Astrocyte (in vitro differentiated cells and primary cell): ENCODE measurements around the gene SAFB2. TPM values are rescaled to one million over a fixed set of nuclear protein-coding genes. Genes with fewer than 3 reads are reported as not detected.

Experiments used
- DNase-seq: peaks from one replicate; pipeline ENCODE4 v3.0.0-alpha.2; 2010; ENCODE audit warnings: low read depth
- FAIRE-seq: peaks from 2 replicates; lab custom pipeline; 2011; peaks lifted over from hg19 to GRCh38; lab: Jason Lieb, UNC
- H2AFZ ChIP-seq: 2 replicates; pipeline ENCODE4 v1.6.0; 2012; ENCODE audit warnings: low read depth, low read length, inconsistent platforms
- H3K27ac ChIP-seq: 2 replicates; pipeline ENCODE4 v1.5.1; 2011; ENCODE audit warnings: low read depth, low read length, inconsistent platforms
- H3K27me3 ChIP-seq: 2 replicates; pipeline ENCODE4 v1.6.0; 2011; ENCODE audit warnings: low read length, inconsistent platforms; ENCODE audit not compliant: insufficient read depth
- H3K36me3 ChIP-seq: 2 replicates; pipeline ENCODE4 v1.5.1; 2011; ENCODE audit warnings: low read length, inconsistent platforms; ENCODE audit not compliant: insufficient read depth
- H3K4me1 ChIP-seq: 2 replicates; pipeline ENCODE4 v1.5.1; 2011; ENCODE audit warnings: low read length, inconsistent platforms; ENCODE audit not compliant: insufficient read depth
- H3K4me2 ChIP-seq: 2 replicates; pipeline ENCODE4 v1.6.0; 2012; ENCODE audit warnings: low read length, inconsistent platforms
- H3K4me3 ChIP-seq: 2 replicates; pipeline ENCODE4 v1.5.1; 2011; ENCODE audit warnings: low read depth, mild to moderate bottlenecking, low read length, inconsistent platforms; ENCODE audit not compliant: insufficient read depth
- H3K79me2 ChIP-seq: 2 replicates; pipeline ENCODE4 v1.6.0; 2012; ENCODE audit warnings: mild to moderate bottlenecking, low read length, inconsistent platforms; ENCODE audit not compliant: insufficient read depth
- H3K9ac ChIP-seq: 2 replicates; pipeline ENCODE4 v1.6.0; 2012; ENCODE audit warnings: mild to moderate bottlenecking, low read length, inconsistent platforms
- H3K9me3 ChIP-seq: 2 replicates; pipeline ENCODE4 v1.5.1; 2012; ENCODE audit warnings: low read depth, mild to moderate bottlenecking, low read length, inconsistent platforms; ENCODE audit not compliant: insufficient read depth
- H4K20me1 ChIP-seq: 2 replicates; pipeline ENCODE4 v1.6.0; 2012; ENCODE audit warnings: low read length, inconsistent platforms; ENCODE audit not compliant: insufficient read depth
- H3K27ac Mint-ChIP-seq: one replicate; pipeline ENCODE4 v1.8.0; 2021; ENCODE audit warnings: mild to moderate bottlenecking, mixed read lengths; ENCODE audit not compliant: unreplicated experiment
- H3K27me3 Mint-ChIP-seq: one replicate; pipeline ENCODE4 v1.8.0; 2021; ENCODE audit warnings: low read depth, mixed read lengths; ENCODE audit not compliant: unreplicated experiment
- H3K36me3 Mint-ChIP-seq: one replicate; pipeline ENCODE4 v1.8.0; 2021; ENCODE audit warnings: low read depth, mixed read lengths; ENCODE audit not compliant: unreplicated experiment
- H3K4me1 Mint-ChIP-seq: one replicate; pipeline ENCODE4 v1.8.0; 2021; ENCODE audit warnings: low read depth, mixed read lengths; ENCODE audit not compliant: unreplicated experiment
- H3K4me3 Mint-ChIP-seq: one replicate; pipeline ENCODE4 v1.8.0; 2021; ENCODE audit warnings: mild to moderate bottlenecking, moderate library complexity, mixed read lengths; ENCODE audit not compliant: unreplicated experiment
- H3K9me3 Mint-ChIP-seq: one replicate; pipeline ENCODE4 v1.8.0; 2021; ENCODE audit warnings: mild to moderate bottlenecking, mixed read lengths; ENCODE audit not compliant: unreplicated experiment
- CTCF ChIP-seq: IDR thresholded peaks from 2 replicates; pipeline ENCODE4 v1.5.1; 2011; ENCODE audit warnings: low read depth, mild to moderate bottlenecking, inconsistent platforms, low read length, moderate library complexity; ENCODE audit not compliant: insufficient read depth
- EZH2 ChIP-seq: IDR thresholded peaks from 2 replicates; pipeline ENCODE4 v1.6.1; 2012; ENCODE audit warnings: mild to moderate bottlenecking, low read length, inconsistent platforms; ENCODE audit not compliant: insufficient read depth
- total RNA-seq: library from RNA; stranded (reverse); gene quantifications from 2 replicates; pipeline ENCODE4 v1.2.1, GENCODE V29; 2021

The SAFB2 gene
- total RNA-seq, 1 donor from 2014 or later: 50.6 TPM

GRCh38 chr19:5545984-5546383, 76.6 kb downstream of the SAFB2 start:
- Histone ChIP-seq H3K79me2 (no peaks in the 10 kb centered on the region), H3K9me3 (no peaks in the 10 kb centered on the region), H3K4me1 (no peaks in the 10 kb centered on the region), H3K4me2 (no peak overlapping the region), H2AFZ (no peak overlapping the region), H3K4me3 (no peak overlapping the region), H3K27me3 (no peaks in the 10 kb centered on the region), H3K36me3 (no peaks in the 10 kb centered on the region), H4K20me1 (no peaks in the 10 kb centered on the region), H3K9ac (no peak overlapping the region), H3K27ac (no peak overlapping the region)
- Mint-ChIP-seq H3K4me1 (no peaks in the 10 kb centered on the region), H3K36me3 (no peaks in the 10 kb centered on the region), H3K27ac (no peak overlapping the region), H3K27me3 (peaks cover 33% of the 10 kb centered on the region), H3K9me3 (no peaks in the 10 kb centered on the region), H3K4me3 (no peak overlapping the region)
- no peak for FAIRE-seq
- TF ChIP-seq CTCF (no peak), EZH2 (no peak)
- DNase-seq: no peak

DNA sequence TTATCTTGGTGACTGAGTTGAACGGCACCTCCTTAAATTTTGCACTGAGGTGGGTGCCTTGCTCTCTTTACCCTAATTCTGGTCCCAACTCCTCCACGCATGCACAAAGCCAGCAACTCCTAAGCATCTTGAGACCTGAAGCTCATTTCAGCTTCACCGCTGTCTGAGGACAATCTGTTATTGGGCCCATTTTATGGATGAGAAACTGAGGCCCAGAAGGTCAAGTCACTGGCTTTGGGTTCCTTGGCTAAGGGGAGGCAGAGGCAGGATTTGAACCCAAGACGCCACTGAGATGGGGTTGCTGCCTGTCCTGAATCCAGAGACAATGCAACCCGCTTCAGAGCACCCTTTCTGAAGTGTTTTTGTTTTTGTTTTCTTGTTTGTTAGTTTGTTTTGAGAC, 77.5 kb downstream of the SAFB2 start:
- no peak overlapping the region for H2AFZ ChIP-seq
- H3K27me3 ChIP-seq: no peaks in the 10 kb centered on the region
- Mint-ChIP-seq H3K36me3 (no peaks in the 10 kb centered on the region), H3K4me3 (no peak overlapping the region), H3K27ac (no peak overlapping the region), H3K4me1 (no peaks in the 10 kb centered on the region), H3K9me3 (no peaks in the 10 kb centered on the region), H3K27me3 (peaks cover 31% of the 10 kb centered on the region)
- no peaks in the 10 kb centered on the region for H4K20me1 ChIP-seq
- H3K9me3 ChIP-seq: no peaks in the 10 kb centered on the region
- no peak overlapping the region for H3K9ac ChIP-seq
- H3K79me2 ChIP-seq: no peaks in the 10 kb centered on the region
- no peaks in the 10 kb centered on the region for H3K36me3 ChIP-seq
- no peak for TF ChIP-seq EZH2
- TF ChIP-seq CTCF: no peak
- no peaks in the 10 kb centered on the region for H3K4me1 ChIP-seq
- H3K4me2 ChIP-seq: no peak overlapping the region
- no peak for DNase-seq
- FAIRE-seq: no peak
- H3K4me3 ChIP-seq: no peak overlapping the region
- no peak overlapping the region for H3K27ac ChIP-seq

DNA sequence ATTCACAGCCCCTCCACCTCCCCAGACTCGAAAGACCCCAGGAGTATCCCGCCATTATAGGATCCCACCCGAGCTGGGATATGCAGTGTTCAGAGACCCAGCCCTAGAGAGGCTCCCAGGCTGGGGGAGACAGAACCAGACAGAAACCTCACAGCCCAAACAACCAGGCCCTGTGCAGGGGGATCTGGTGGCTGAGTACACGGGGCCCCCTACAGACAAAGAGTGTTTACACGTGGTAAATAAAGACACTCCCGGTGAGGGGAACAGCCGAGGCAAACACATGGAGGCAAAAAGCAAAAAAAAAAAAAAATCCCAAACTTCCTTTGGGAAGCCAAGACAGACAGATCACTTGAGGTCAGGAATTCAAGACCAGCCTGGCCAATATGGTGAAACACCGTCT, 79.9 kb downstream of the SAFB2 start:
- Mint-ChIP-seq H3K4me3 (no peak overlapping the region), H3K4me1 (no peaks in the 10 kb centered on the region), H3K27me3 (peaks cover 22% of the 10 kb centered on the region), H3K27ac (peak overlapping the region; percentile 12), H3K9me3 (no peaks in the 10 kb centered on the region), H3K36me3 (no peaks in the 10 kb centered on the region)
- DNase-seq (no peak), FAIRE-seq (no peak)
- H3K4me3 ChIP-seq: no peak overlapping the region
- H3K4me2 ChIP-seq: no peak overlapping the region
- no peak overlapping the region for H3K27ac ChIP-seq
- H3K4me1 ChIP-seq: peaks cover 6% of the 10 kb centered on the region
- no peaks in the 10 kb centered on the region for H3K27me3 ChIP-seq
- no peak overlapping the region for H3K9ac ChIP-seq
- no peaks in the 10 kb centered on the region for H3K79me2 ChIP-seq
- TF ChIP-seq CTCF (no peak), EZH2 (no peak)
- H2AFZ ChIP-seq: no peak overlapping the region
- no peaks in the 10 kb centered on the region for H3K36me3 ChIP-seq
- H4K20me1 ChIP-seq: no peaks in the 10 kb centered on the region
- no peaks in the 10 kb centered on the region for H3K9me3 ChIP-seq
